ENCODE results near the gene EPOP.

EPOP gene

GRCh38 chr17:38672788-38673706 lies 1.7 kb downstream of the EPOP start:
- no peak for TF ChIP-seq CTCF (IDR thresholded peaks at IDR 0.05; ENCODE audit: borderline replicate concordance, insufficient read depth, low read depth, low read length)
- H3K4me3 ChIP-seq (ENCODE audit: low read depth, low read length), result no peak overlapping the region

GRCh38 chr17:38671939-38672720 lies 2.6 kb downstream of the EPOP start:
- H3K4me3 ChIP-seq (ENCODE audit: low read depth, low read length), result no peak overlapping the region

GRCh38 chr17:38669520-38669919 lies 5.2 kb downstream of the EPOP start:
- H3K4me3 ChIP-seq (ENCODE audit: low read depth, low read length), result no peak overlapping the region
- no peak for TF ChIP-seq CTCF (IDR thresholded peaks at IDR 0.05; ENCODE audit: borderline replicate concordance, insufficient read depth, low read depth, low read length)

More at GRCh38 chr17:38671939-38672720, 2.6 kb downstream of the EPOP start:
- TF ChIP-seq CTCF (IDR thresholded peaks at IDR 0.05; ENCODE audit: borderline replicate concordance, insufficient read depth, low read depth, low read length), result no peak

GRCh38 chr17:38667787-38668122 lies 7.0 kb downstream of the EPOP start:
- no peak overlapping the region for H3K4me3 ChIP-seq (ENCODE audit: low read depth, low read length)
- no peak for TF ChIP-seq CTCF (IDR thresholded peaks at IDR 0.05; ENCODE audit: borderline replicate concordance, insufficient read depth, low read depth, low read length)

- H3K4me3 ChIP-seq (ENCODE audit: low read depth, low read length), result no peak overlapping the region
- TF ChIP-seq CTCF (IDR thresholded peaks at IDR 0.05; ENCODE audit: borderline replicate concordance, insufficient read depth, low read depth, low read length), result peak; percentile 100
These were observed 7.5 kb downstream of the EPOP start for GRCh38 chr17:38667099-38667786.

- TF ChIP-seq CTCF (IDR thresholded peaks at IDR 0.05; ENCODE audit: borderline replicate concordance, insufficient read depth, low read depth, low read length), result no peak
- no peak overlapping the region for H3K4me3 ChIP-seq (ENCODE audit: low read depth, low read length)
These were observed 10.7 kb downstream of the EPOP start for GRCh38 chr17:38663964-38664644.

Measured in GM12875 (cell line).